HEK293 (cell line): ENCODE results near the gene STX1B.

Source experiments
- CTCF ChIA-PET: fragments of 350-600 bp; formaldehyde crosslinking; extraction: SDS; loops from one replicate; lab custom pipeline; 2021; ENCODE audit warnings: antibody characterized with exemption; lab: Yijun Ruan, JAX
- POLR2A ChIA-PET: fragments of 300-600 bp; formaldehyde crosslinking; extraction: SDS; loops from one replicate; lab custom pipeline; 2020; ENCODE audit warnings: antibody characterized with exemption, inconsistent platforms; lab: Yijun Ruan, JAX
- H3K27ac ChIP-seq: fragments of 200-500 bp; sonication (Bioruptor generic); 2 replicates; pipeline ENCODE4 v1.5.1; 2014; ENCODE audit warnings: low read depth, low read length, control low read depth, inconsistent platforms; ENCODE audit errors: extremely low read depth
- H3K36me3 ChIP-seq, 2 experiments: fragments of 200-500 bp in 1 of 2; sonication (Bioruptor generic) in 1 of 2; 1 replicate in 1 of 2; 2 replicates in 1 of 2; pipeline ENCODE4 v1.5.1; 2014 to 2017; ENCODE audit warnings: inconsistent platforms in 2 of 2, low read length in 2 of 2; ENCODE audit not compliant: control insufficient read depth in 2 of 2, insufficient read depth in 1 of 2
- H3K4me1 ChIP-seq: fragments of 200-500 bp; sonication (Bioruptor generic); 2 replicates; pipeline ENCODE4 v1.5.1; 2014; ENCODE audit warnings: mild to moderate bottlenecking, low read length, inconsistent platforms; ENCODE audit not compliant: control insufficient read depth, insufficient read depth
- H3K4me3 ChIP-seq: 2 replicates; pipeline ENCODE4 v1.5.1; 2011; ENCODE audit warnings: low read depth, mild to moderate bottlenecking, control low read depth, low read length, moderate library complexity
- H3K9me3 ChIP-seq: fragments of 200-500 bp; sonication (Bioruptor generic); 2 replicates; pipeline ENCODE4 v1.5.1; 2014; ENCODE audit warnings: low read depth, low read length, inconsistent platforms; ENCODE audit not compliant: control insufficient read depth, insufficient read depth
- RBAK ChIP-seq: fragments of 450-650 bp; formaldehyde crosslinking; IDR thresholded peaks from 2 replicates; pipeline ENCODE4 v1.5.1; 2016; ENCODE audit warnings: missing biosample characterization, missing genetic modification characterization
- SP2 ChIP-seq: fragments of 450-650 bp; formaldehyde crosslinking; IDR thresholded peaks from 2 replicates; pipeline ENCODE4 v1.5.1; 2016; ENCODE audit warnings: missing biosample characterization, missing genetic modification characterization
- SP7 ChIP-seq: fragments of 450-650 bp; formaldehyde crosslinking; IDR thresholded peaks from 2 replicates; pipeline ENCODE4 v1.5.1; 2016; ENCODE audit warnings: missing biosample characterization, missing genetic modification characterization
- YY2 ChIP-seq: fragments of 450-650 bp; formaldehyde crosslinking; IDR thresholded peaks from 2 replicates; pipeline ENCODE4 v1.5.1; 2016; ENCODE audit warnings: missing biosample characterization, missing genetic modification characterization
- ZBTB48 ChIP-seq: fragments of 450-650 bp; formaldehyde crosslinking; IDR thresholded peaks from 2 replicates; pipeline ENCODE4 v1.5.1; 2016; ENCODE audit warnings: missing biosample characterization, missing genetic modification characterization
- ZEB2 ChIP-seq: fragments of 450-650 bp; formaldehyde crosslinking; IDR thresholded peaks from 2 replicates; pipeline ENCODE4 v1.5.1; 2016; ENCODE audit warnings: missing biosample characterization, missing genetic modification characterization
- ZIC2 ChIP-seq: fragments of 450-650 bp; formaldehyde crosslinking; IDR thresholded peaks from 2 replicates; pipeline ENCODE4 v1.5.1; 2016; ENCODE audit warnings: missing biosample characterization, missing genetic modification characterization
- ZNF335 ChIP-seq: fragments of 450-650 bp; formaldehyde crosslinking; conservative IDR thresholded peaks from 2 replicates; pipeline ENCODE4 v1.5.1; 2016; ENCODE audit warnings: missing biosample characterization, missing genetic modification characterization
- ZNF341 ChIP-seq: fragments of 450-650 bp; formaldehyde crosslinking; IDR thresholded peaks from 2 replicates; pipeline ENCODE4; 2016; ENCODE audit warnings: low read depth, missing biosample characterization, missing genetic modification characterization
- ZNF530 ChIP-seq: fragments of 450-650 bp; formaldehyde crosslinking; IDR thresholded peaks from 2 replicates; pipeline ENCODE4 v1.5.1; 2016; ENCODE audit warnings: low read depth, missing biosample characterization, missing genetic modification characterization
- ZNF544 ChIP-seq: fragments of 450-650 bp; formaldehyde crosslinking; IDR thresholded peaks from 2 replicates; pipeline ENCODE4 v1.5.0; 2017; ENCODE audit warnings: missing biosample characterization, missing genetic modification characterization
- ZNF548 ChIP-seq: fragments of 450-650 bp; formaldehyde crosslinking; IDR thresholded peaks from 2 replicates; pipeline ENCODE4 v1.5.1; 2016; ENCODE audit warnings: missing biosample characterization, missing genetic modification characterization
- ZNF561 ChIP-seq: fragments of 450-650 bp; IDR thresholded peaks from 2 replicates; pipeline ENCODE4 v1.5.1; 2018; ENCODE audit warnings: missing biosample characterization, missing genetic modification characterization, borderline replicate concordance
- ZNF596 ChIP-seq: fragments of 450-650 bp; IDR thresholded peaks from 2 replicates; pipeline ENCODE4 v1.5.0; 2018; ENCODE audit warnings: missing biosample characterization, mild to moderate bottlenecking, missing genetic modification characterization, moderate library complexity
- ZNF76 ChIP-seq: fragments of 450-650 bp; formaldehyde crosslinking; IDR thresholded peaks from 2 replicates; pipeline ENCODE4; 2016; ENCODE audit warnings: low read depth, missing biosample characterization, missing genetic modification characterization, borderline replicate concordance
- ZSCAN30 ChIP-seq: fragments of 450-650 bp; IDR thresholded peaks from 2 replicates; pipeline ENCODE4 v1.5.1; 2018; ENCODE audit warnings: missing biosample characterization, mild to moderate bottlenecking, missing genetic modification characterization, moderate library complexity
- TF ChIP-seq, protein P1 (sequence below): fragments of 450-650 bp; formaldehyde crosslinking; conservative IDR thresholded peaks from 2 replicates; pipeline ENCODE4 v1.5.1; 2016; ENCODE audit warnings: low read depth, missing biosample characterization, missing genetic modification characterization
- TF ChIP-seq, protein P2 (sequence below): fragments of 450-650 bp; formaldehyde crosslinking; IDR thresholded peaks from 2 replicates; pipeline ENCODE4 v1.5.1; 2016; ENCODE audit warnings: missing biosample characterization, missing genetic modification characterization, low read depth
- TF ChIP-seq, protein P3 (sequence below): fragments of 450-650 bp; formaldehyde crosslinking; IDR thresholded peaks from 2 replicates; pipeline ENCODE4 v1.5.1; 2016; ENCODE audit warnings: missing biosample characterization, missing genetic modification characterization
- TF ChIP-seq, protein P4 (sequence below): fragments of 450-650 bp; formaldehyde crosslinking; IDR thresholded peaks from 2 replicates; pipeline ENCODE4 v1.5.1; 2016; ENCODE audit warnings: missing biosample characterization, missing genetic modification characterization
- TF ChIP-seq, protein P5 (sequence below): fragments of 450-650 bp; formaldehyde crosslinking; IDR thresholded peaks from 2 replicates; pipeline ENCODE4 v1.5.1; 2016; ENCODE audit warnings: missing biosample characterization, missing genetic modification characterization, borderline replicate concordance
- TF ChIP-seq, protein P6 (sequence below): fragments of 450-650 bp; formaldehyde crosslinking; IDR thresholded peaks from 2 replicates; pipeline ENCODE4 v1.5.1; 2016; ENCODE audit warnings: missing biosample characterization, missing genetic modification characterization

Gene STX1B

DNA sequence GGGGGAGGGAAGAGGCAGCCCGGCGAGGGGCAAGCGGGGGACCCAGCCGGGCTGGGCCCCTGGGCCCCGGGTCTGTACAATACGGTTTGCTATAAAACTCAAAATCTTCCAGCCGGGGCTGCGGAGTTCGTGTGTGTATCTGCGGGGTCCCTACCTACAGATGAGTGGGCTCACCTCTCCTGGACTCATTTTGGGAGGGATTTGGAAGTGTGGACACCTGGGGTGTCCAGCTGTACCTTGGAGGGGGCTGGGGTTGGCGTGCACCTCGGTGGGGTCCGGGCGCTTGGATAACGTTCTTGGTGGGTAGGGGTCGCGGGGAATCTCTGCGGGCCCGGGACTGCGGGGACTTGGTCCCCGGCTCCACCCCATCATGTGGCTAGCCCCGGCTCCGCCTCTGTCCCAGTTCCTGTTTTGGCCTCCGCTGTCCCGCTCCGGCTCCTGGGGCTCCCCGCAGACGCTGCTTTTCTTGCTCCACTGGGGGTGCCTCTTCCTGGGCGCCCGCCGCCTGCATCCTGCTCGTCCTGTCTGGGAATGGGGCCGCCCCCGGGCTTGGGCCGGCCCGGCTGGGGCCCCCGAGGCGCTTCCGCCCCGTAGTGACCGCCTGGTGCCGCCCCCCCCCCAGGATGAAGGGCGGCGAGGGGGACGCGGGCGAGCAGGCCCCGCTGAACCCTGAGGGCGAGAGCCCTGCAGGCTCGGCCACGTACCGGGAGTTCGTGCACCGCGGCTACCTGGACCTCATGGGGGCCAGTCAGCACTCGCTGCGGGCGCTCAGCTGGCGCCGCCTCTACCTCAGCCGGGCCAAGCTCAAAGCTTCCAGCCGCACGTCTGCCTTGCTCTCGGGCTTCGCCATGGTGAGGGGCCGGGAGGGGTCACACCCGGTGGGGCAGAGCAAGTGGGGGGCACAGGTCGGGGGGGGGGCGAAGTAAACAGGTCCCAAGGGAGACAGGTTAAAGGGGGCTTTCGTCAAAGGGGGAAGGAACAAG, 61.5 kb downstream of the STX1B start, which contains the start of gene ORAI3:
ORAI3 (plus strand) TSS at position 402 of the 983 bp plus-strand sequence; CDS start at position 624, 222 bp downstream.
- peak within 1 kb of the TSS; percentile 69 for H3K4me3 ChIP-seq
- ChIA-PET CTCF (interaction anchor here (0.6 to 1.5 kb wide), 5 partner anchors 8 to 511 kb away, joined by 3 to 6 read pairs (median 4); no protein-coding TSS in a partner anchor), POLR2A (interaction anchor here (0.6 to 1.2 kb wide), 7 partner anchors 8 to 764 kb away, joined by 3 to 4 read pairs (median 3); partner anchors contain the start of genes KAT8, SETD1A and ZNF843)
- peaks cover 11 to 27% of the 10 kb centered on the region in 2 experiments; a peak in 2 of 3 replicates for H3K36me3 ChIP-seq
- H3K9me3 ChIP-seq: no peaks in the 10 kb centered on the region
- H3K27ac ChIP-seq: peak within 1 kb of the TSS; percentile 45; the same call in 1 of the 2 replicates
- peaks cover 2% of the 10 kb centered on the region; the same call in 1 of the 2 replicates for H3K4me1 ChIP-seq
- TF ChIP-seq, protein P1, sequence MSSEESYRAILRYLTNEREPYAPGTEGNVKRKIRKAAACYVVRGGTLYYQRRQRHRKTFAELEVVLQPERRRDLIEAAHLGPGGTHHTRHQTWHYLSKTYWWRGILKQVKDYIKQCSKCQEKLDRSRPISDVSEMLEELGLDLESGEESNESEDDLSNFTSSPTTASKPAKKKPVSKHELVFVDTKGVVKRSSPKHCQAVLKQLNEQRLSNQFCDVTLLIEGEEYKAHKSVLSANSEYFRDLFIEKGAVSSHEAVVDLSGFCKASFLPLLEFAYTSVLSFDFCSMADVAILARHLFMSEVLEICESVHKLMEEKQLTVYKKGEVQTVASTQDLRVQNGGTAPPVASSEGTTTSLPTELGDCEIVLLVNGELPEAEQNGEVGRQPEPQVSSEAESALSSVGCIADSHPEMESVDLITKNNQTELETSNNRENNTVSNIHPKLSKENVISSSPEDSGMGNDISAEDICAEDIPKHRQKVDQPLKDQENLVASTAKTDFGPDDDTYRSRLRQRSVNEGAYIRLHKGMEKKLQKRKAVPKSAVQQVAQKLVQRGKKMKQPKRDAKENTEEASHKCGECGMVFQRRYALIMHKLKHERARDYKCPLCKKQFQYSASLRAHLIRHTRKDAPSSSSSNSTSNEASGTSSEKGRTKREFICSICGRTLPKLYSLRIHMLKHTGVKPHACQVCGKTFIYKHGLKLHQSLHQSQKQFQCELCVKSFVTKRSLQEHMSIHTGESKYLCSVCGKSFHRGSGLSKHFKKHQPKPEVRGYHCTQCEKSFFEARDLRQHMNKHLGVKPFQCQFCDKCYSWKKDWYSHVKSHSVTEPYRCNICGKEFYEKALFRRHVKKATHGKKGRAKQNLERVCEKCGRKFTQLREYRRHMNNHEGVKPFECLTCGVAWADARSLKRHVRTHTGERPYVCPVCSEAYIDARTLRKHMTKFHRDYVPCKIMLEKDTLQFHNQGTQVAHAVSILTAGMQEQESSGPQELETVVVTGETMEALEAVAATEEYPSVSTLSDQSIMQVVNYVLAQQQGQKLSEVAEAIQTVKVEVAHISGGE (tag by site-specific recombination): peak; percentile 21; the same call in 1 of the 2 replicates
- TF ChIP-seq ZIC2 (tag by site-specific recombination) (peak; percentile 99), ZNF341 (tag by site-specific recombination) (no peak), ZNF561 (tag by site-specific recombination) (peak; percentile 76; the same call in 1 of the 2 replicates), ZEB2 (tag by site-specific recombination) (peak; percentile 43; the same call in 1 of the 2 replicates), ZNF544 (tag by site-specific recombination) (no peak), ZNF76 (tag by site-specific recombination) (peak; percentile 53), ZBTB48 (peak; percentile 71; the same call in 1 of the 2 replicates), YY2 (tag by site-specific recombination) (no peak), ZSCAN30 (tag by site-specific recombination) (no peak; the same call in 1 of the 2 replicates), ZNF548 (no peak), SP7 (tag by site-specific recombination) (peak; percentile 22; the same call in 1 of the 2 replicates), ZNF530 (no peak), ZNF596 (tag by site-specific recombination) (peak; percentile 15; the same call in 1 of the 2 replicates), ZNF335 (tag by site-specific recombination) (peak; percentile 70), RBAK (no peak), SP2 (peak; percentile 45)
- TF ChIP-seq, protein P2, sequence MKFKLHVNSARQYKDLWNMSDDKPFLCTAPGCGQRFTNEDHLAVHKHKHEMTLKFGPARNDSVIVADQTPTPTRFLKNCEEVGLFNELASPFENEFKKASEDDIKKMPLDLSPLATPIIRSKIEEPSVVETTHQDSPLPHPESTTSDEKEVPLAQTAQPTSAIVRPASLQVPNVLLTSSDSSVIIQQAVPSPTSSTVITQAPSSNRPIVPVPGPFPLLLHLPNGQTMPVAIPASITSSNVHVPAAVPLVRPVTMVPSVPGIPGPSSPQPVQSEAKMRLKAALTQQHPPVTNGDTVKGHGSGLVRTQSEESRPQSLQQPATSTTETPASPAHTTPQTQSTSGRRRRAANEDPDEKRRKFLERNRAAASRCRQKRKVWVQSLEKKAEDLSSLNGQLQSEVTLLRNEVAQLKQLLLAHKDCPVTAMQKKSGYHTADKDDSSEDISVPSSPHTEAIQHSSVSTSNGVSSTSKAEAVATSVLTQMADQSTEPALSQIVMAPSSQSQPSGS: no peak
- TF ChIP-seq, protein P3, sequence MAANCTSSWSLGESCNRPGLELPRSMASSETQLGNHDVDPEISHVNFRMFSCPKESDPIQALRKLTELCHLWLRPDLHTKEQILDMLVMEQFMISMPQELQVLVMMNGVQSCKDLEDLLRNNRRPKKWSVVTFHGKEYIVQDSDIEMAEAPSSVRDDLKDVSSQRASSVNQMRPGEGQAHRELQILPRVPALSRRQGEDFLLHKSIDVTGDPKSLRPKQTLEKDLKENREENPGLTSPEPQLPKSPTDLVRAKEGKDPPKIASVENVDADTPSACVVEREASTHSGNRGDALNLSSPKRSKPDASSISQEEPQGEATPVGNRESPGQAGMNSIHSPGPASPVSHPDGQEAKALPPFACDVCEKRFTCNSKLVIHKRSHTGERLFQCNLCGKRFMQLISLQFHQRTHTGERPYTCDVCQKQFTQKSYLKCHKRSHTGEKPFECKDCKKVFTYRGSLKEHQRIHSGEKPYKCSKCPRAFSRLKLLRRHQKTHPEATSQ (tag by site-specific recombination): peak; percentile 41; the same call in 1 of the 2 replicates
- TF ChIP-seq, protein P4, sequence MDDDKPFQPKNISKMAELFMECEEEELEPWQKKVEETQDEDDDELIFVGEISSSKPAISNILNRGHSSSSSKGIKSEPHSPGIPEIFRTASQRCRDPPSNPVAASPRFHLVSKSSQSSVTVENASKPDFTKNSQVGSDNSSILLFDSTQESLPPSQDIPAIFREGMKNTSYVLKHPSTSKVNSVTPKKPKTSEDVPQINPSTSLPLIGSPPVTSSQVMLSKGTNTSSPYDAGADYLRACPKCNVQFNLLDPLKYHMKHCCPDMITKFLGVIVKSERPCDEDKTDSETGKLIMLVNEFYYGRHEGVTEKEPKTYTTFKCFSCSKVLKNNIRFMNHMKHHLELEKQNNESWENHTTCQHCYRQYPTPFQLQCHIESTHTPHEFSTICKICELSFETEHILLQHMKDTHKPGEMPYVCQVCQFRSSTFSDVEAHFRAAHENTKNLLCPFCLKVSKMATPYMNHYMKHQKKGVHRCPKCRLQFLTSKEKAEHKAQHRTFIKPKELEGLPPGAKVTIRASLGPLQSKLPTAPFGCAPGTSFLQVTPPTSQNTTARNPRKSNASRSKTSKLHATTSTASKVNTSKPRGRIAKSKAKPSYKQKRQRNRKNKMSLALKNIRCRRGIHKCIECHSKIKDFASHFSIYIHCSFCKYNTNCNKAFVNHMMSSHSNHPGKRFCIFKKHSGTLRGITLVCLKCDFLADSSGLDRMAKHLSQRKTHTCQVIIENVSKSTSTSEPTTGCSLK (tag by site-specific recombination): no peak
- TF ChIP-seq, protein P5, sequence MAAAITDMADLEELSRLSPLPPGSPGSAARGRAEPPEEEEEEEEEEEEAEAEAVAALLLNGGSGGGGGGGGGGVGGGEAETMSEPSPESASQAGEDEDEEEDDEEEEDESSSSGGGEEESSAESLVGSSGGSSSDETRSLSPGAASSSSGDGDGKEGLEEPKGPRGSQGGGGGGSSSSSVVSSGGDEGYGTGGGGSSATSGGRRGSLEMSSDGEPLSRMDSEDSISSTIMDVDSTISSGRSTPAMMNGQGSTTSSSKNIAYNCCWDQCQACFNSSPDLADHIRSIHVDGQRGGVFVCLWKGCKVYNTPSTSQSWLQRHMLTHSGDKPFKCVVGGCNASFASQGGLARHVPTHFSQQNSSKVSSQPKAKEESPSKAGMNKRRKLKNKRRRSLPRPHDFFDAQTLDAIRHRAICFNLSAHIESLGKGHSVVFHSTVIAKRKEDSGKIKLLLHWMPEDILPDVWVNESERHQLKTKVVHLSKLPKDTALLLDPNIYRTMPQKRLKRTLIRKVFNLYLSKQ (tag by site-specific recombination): no peak
- TF ChIP-seq, protein P6, sequence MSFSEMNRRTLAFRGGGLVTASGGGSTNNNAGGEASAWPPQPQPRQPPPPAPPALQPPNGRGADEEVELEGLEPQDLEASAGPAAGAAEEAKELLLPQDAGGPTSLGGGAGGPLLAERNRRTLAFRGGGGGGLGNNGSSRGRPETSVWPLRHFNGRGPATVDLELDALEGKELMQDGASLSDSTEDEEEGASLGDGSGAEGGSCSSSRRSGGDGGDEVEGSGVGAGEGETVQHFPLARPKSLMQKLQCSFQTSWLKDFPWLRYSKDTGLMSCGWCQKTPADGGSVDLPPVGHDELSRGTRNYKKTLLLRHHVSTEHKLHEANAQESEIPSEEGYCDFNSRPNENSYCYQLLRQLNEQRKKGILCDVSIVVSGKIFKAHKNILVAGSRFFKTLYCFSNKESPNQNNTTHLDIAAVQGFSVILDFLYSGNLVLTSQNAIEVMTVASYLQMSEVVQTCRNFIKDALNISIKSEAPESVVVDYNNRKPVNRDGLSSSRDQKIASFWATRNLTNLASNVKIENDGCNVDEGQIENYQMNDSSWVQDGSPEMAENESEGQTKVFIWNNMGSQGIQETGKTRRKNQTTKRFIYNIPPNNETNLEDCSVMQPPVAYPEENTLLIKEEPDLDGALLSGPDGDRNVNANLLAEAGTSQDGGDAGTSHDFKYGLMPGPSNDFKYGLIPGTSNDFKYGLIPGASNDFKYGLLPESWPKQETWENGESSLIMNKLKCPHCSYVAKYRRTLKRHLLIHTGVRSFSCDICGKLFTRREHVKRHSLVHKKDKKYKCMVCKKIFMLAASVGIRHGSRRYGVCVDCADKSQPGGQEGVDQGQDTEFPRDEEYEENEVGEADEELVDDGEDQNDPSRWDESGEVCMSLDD (tag by site-specific recombination): 0 out of 2 replicates have a peak, but pooled peaks have one; percentile 33
